Measurements from ENCODE around the gene ARL4C.

Gene ARL4C

GRCh38 chr2:234496835-234497593 lies at the start of gene ARL4C:
Gene ARL4C (minus strand): TSS chr2:234497081. CDS start chr2:234496586, 495 bp downstream.
- DNase-seq (ENCODE audit: low spot score) (peak; percentile 89), FAIRE-seq (no peak)

GRCh38 chr2:234544659-234545611 lies 48.1 kb upstream of the ARL4C start:
- peak; percentile 86 for DNase-seq (ENCODE audit: low spot score)
- FAIRE-seq, result no peak

GRCh38 chr2:234542742-234543141 lies 45.9 kb upstream of the ARL4C start:
- FAIRE-seq (no peak), DNase-seq (ENCODE audit: low spot score) (no peak)

- DNase-seq (ENCODE audit: low spot score) (no peak), FAIRE-seq (no peak)
Measured at GRCh38 chr2:234537929-234538328, 41.0 kb upstream of the ARL4C start.

GRCh38 chr2:234536178-234536965 lies 39.5 kb upstream of the ARL4C start:
- DNase-seq (ENCODE audit: low spot score) (no peak), FAIRE-seq (no peak)

GRCh38 chr2:234535464-234535863 lies 38.6 kb upstream of the ARL4C start:
- DNase-seq (ENCODE audit: low spot score), result no peak
- FAIRE-seq, result no peak

- FAIRE-seq, result no peak
Measured at GRCh38 chr2:234534515-234534914, 37.6 kb upstream of the ARL4C start.

GRCh38 chr2:234533626-234534025 lies 36.7 kb upstream of the ARL4C start:
- no peak for FAIRE-seq
- no peak for DNase-seq (ENCODE audit: low spot score)

More at GRCh38 chr2:234534515-234534914, 37.6 kb upstream of the ARL4C start:
- DNase-seq (ENCODE audit: low spot score), result no peak

GRCh38 chr2:234528410-234529148 lies 31.7 kb upstream of the ARL4C start:
- no peak for FAIRE-seq
- DNase-seq (ENCODE audit: low spot score), result no peak

- FAIRE-seq (no peak), DNase-seq (ENCODE audit: low spot score) (no peak)
Measured at GRCh38 chr2:234526711-234527110, 29.8 kb upstream of the ARL4C start.

- DNase-seq (ENCODE audit: low spot score), result no peak
- FAIRE-seq, result no peak
Measured at GRCh38 chr2:234521536-234521935, 24.7 kb upstream of the ARL4C start.

- DNase-seq (ENCODE audit: low spot score) (no peak), FAIRE-seq (no peak)
Measured at GRCh38 chr2:234518986-234519642, 22.2 kb upstream of the ARL4C start.

GRCh38 chr2:234517971-234518370 lies 21.1 kb upstream of the ARL4C start:
- FAIRE-seq, result no peak
- no peak for DNase-seq (ENCODE audit: low spot score)

GRCh38 chr2:234514873-234515638 lies 18.2 kb upstream of the ARL4C start:
- FAIRE-seq (no peak), DNase-seq (ENCODE audit: low spot score) (peak; percentile 16)

- no peak for FAIRE-seq
- no peak for DNase-seq (ENCODE audit: low spot score)
Measured at GRCh38 chr2:234514099-234514498, 17.2 kb upstream of the ARL4C start.

GRCh38 chr2:234512884-234513669 lies 16.2 kb upstream of the ARL4C start:
- FAIRE-seq, result no peak
- DNase-seq (ENCODE audit: low spot score), result no peak

- FAIRE-seq (no peak), DNase-seq (ENCODE audit: low spot score) (no peak)
Measured at GRCh38 chr2:234502919-234503285, 6.0 kb upstream of the ARL4C start.

- peak; percentile 82 for DNase-seq (ENCODE audit: low spot score)
- peak; percentile 90 for FAIRE-seq
Measured at GRCh38 chr2:234502285-234502918, 5.5 kb upstream of the ARL4C start.
